ENCODE data around the gene ZNF664. TPM values are rescaled to one million over a fixed set of nuclear protein-coding genes. Genes with fewer than 3 reads are reported as not detected.

The ZNF664 gene
- total RNA-seq, 1 experiment from 2014 or later = 36.0 TPM

GRCh38 chr12:124036171-124036598 is 63.2 kb downstream of the ZNF664 start:
- no peaks in the 10 kb centered on the region for H3K9me3 ChIP-seq (replicated peaks)
- H3K36me3 ChIP-seq = no peaks in the 10 kb centered on the region
- no peak overlapping the region for H3K27ac ChIP-seq
- H3K27me3 ChIP-seq (replicated peaks) = no peaks in the 10 kb centered on the region
- no peak for DNase-seq (ENCODE audit: low read depth in 1 of 2, low spot score in 2 of 2)
- H3K4me3 ChIP-seq = no peak overlapping the region
- H3K4me1 ChIP-seq (replicated peaks) = peaks cover 15% of the 10 kb centered on the region

GRCh38 chr12:124036657-124037109 is 63.7 kb downstream of the ZNF664 start:
- no peak overlapping the region for H3K27ac ChIP-seq
- no peaks in the 10 kb centered on the region for H3K27me3 ChIP-seq (replicated peaks)
- DNase-seq (ENCODE audit: low read depth in 1 of 2, low spot score in 2 of 2) = peak; percentile 51 to 66
- no peaks in the 10 kb centered on the region for H3K36me3 ChIP-seq
- H3K4me3 ChIP-seq = no peak overlapping the region
- peaks cover 12% of the 10 kb centered on the region for H3K4me1 ChIP-seq (replicated peaks)
- H3K9me3 ChIP-seq (replicated peaks) = no peaks in the 10 kb centered on the region

- no peak for DNase-seq (ENCODE audit: low read depth in 1 of 2, low spot score in 2 of 2)
- H3K4me3 ChIP-seq = no peak overlapping the region
- no peak overlapping the region for H3K27ac ChIP-seq
- no peaks in the 10 kb centered on the region for H3K27me3 ChIP-seq (replicated peaks)
- H3K36me3 ChIP-seq = no peaks in the 10 kb centered on the region
- peaks cover 12% of the 10 kb centered on the region for H3K4me1 ChIP-seq (replicated peaks)
- H3K9me3 ChIP-seq (replicated peaks) = no peaks in the 10 kb centered on the region
Observed at GRCh38 chr12:124037331-124037730, 64.3 kb downstream of the ZNF664 start.

- no peak for DNase-seq (ENCODE audit: low read depth in 1 of 2, low spot score in 2 of 2)
- H3K4me3 ChIP-seq = no peak overlapping the region
- H3K4me1 ChIP-seq (replicated peaks) = peaks cover 12% of the 10 kb centered on the region
- no peaks in the 10 kb centered on the region for H3K9me3 ChIP-seq (replicated peaks)
- no peaks in the 10 kb centered on the region for H3K36me3 ChIP-seq
- H3K27me3 ChIP-seq (replicated peaks) = no peaks in the 10 kb centered on the region
- H3K27ac ChIP-seq = no peak overlapping the region
Observed at GRCh38 chr12:124039276-124039675, 66.3 kb downstream of the ZNF664 start.

- Histone ChIP-seq H3K27ac (no peak overlapping the region), H3K27me3 (replicated peaks) (no peaks in the 10 kb centered on the region), H3K9me3 (replicated peaks) (no peaks in the 10 kb centered on the region), H3K4me3 (no peak overlapping the region), H3K36me3 (no peaks in the 10 kb centered on the region), H3K4me1 (replicated peaks) (peaks cover 12% of the 10 kb centered on the region)
- DNase-seq (ENCODE audit: low read depth in 1 of 2, low spot score in 2 of 2) = no peak
Observed at GRCh38 chr12:124040291-124040690, 67.3 kb downstream of the ZNF664 start.

GRCh38 chr12:124040737-124041136 is 67.7 kb downstream of the ZNF664 start:
- Histone ChIP-seq H3K9me3 (replicated peaks) (no peaks in the 10 kb centered on the region), H3K4me1 (replicated peaks) (peaks cover 12% of the 10 kb centered on the region), H3K4me3 (no peak overlapping the region), H3K27ac (no peak overlapping the region), H3K36me3 (no peaks in the 10 kb centered on the region), H3K27me3 (replicated peaks) (no peaks in the 10 kb centered on the region)
- DNase-seq (ENCODE audit: low read depth in 1 of 2, low spot score in 2 of 2) = no peak

- Histone ChIP-seq H3K4me3 (no peak overlapping the region), H3K27me3 (replicated peaks) (no peaks in the 10 kb centered on the region), H3K4me1 (replicated peaks) (peaks cover 2% of the 10 kb centered on the region), H3K9me3 (replicated peaks) (0 out of 2 replicates have a peak, but pooled peaks cover 3% of the 10 kb centered on the region), H3K36me3 (no peaks in the 10 kb centered on the region), H3K27ac (no peak overlapping the region)
- no peak for DNase-seq (ENCODE audit: low read depth in 1 of 2, low spot score in 2 of 2)
Observed at GRCh38 chr12:124041907-124042306, 68.9 kb downstream of the ZNF664 start.

GRCh38 chr12:124044021-124044420 is 71.0 kb downstream of the ZNF664 start:
- H3K4me1 ChIP-seq (replicated peaks) = no peaks in the 10 kb centered on the region
- no peaks in the 10 kb centered on the region for H3K27me3 ChIP-seq (replicated peaks)
- H3K4me3 ChIP-seq = no peak overlapping the region
- H3K27ac ChIP-seq = no peak overlapping the region
- H3K36me3 ChIP-seq = no peaks in the 10 kb centered on the region
- no peak for DNase-seq (ENCODE audit: low read depth in 1 of 2, low spot score in 2 of 2)
- peaks cover 3% of the 10 kb centered on the region for H3K9me3 ChIP-seq (replicated peaks)

- Histone ChIP-seq H3K9me3 (replicated peaks) (peaks cover 5% of the 10 kb centered on the region), H3K27ac (no peak overlapping the region), H3K36me3 (no peaks in the 10 kb centered on the region), H3K4me1 (replicated peaks) (no peaks in the 10 kb centered on the region), H3K4me3 (no peak overlapping the region), H3K27me3 (replicated peaks) (no peaks in the 10 kb centered on the region)
- no peak for DNase-seq (ENCODE audit: low read depth in 1 of 2, low spot score in 2 of 2)
Observed at GRCh38 chr12:124044809-124045321, 71.8 kb downstream of the ZNF664 start.

- no peak for DNase-seq (ENCODE audit: low read depth in 1 of 2, low spot score in 2 of 2)
- H3K4me1 ChIP-seq (replicated peaks) = no peaks in the 10 kb centered on the region
- no peaks in the 10 kb centered on the region for H3K27me3 ChIP-seq (replicated peaks)
- no peaks in the 10 kb centered on the region for H3K36me3 ChIP-seq
- H3K27ac ChIP-seq = no peak overlapping the region
- no peak overlapping the region for H3K4me3 ChIP-seq
- peaks cover 5% of the 10 kb centered on the region for H3K9me3 ChIP-seq (replicated peaks)
Observed at GRCh38 chr12:124045671-124046455, 72.8 kb downstream of the ZNF664 start.

- Histone ChIP-seq H3K27ac (no peak overlapping the region), H3K4me1 (replicated peaks) (no peaks in the 10 kb centered on the region), H3K27me3 (replicated peaks) (no peaks in the 10 kb centered on the region), H3K36me3 (no peaks in the 10 kb centered on the region), H3K4me3 (no peak overlapping the region), H3K9me3 (replicated peaks) (peaks cover 5% of the 10 kb centered on the region)
- no peak for DNase-seq (ENCODE audit: low read depth in 1 of 2, low spot score in 2 of 2)
Observed at GRCh38 chr12:124046456-124046740, 73.4 kb downstream of the ZNF664 start.

GRCh38 chr12:124047045-124047566 is 74.1 kb downstream of the ZNF664 start:
- no peaks in the 10 kb centered on the region for H3K4me1 ChIP-seq (replicated peaks)
- no peak overlapping the region for H3K4me3 ChIP-seq
- peaks cover 5% of the 10 kb centered on the region for H3K9me3 ChIP-seq (replicated peaks)
- H3K36me3 ChIP-seq = no peaks in the 10 kb centered on the region
- no peak overlapping the region for H3K27ac ChIP-seq
- DNase-seq (ENCODE audit: low read depth in 1 of 2, low spot score in 2 of 2) = no peak
- no peaks in the 10 kb centered on the region for H3K27me3 ChIP-seq (replicated peaks)

GRCh38 chr12:124049451-124050094 is 76.6 kb downstream of the ZNF664 start:
- no peak for DNase-seq (ENCODE audit: low read depth in 1 of 2, low spot score in 2 of 2)
- H3K27ac ChIP-seq = no peak overlapping the region
- H3K4me1 ChIP-seq (replicated peaks) = no peaks in the 10 kb centered on the region

GRCh38 chr12:124053851-124054250 is 80.8 kb downstream of the ZNF664 start:
- Histone ChIP-seq H3K9me3 (replicated peaks) (0 out of 2 replicates have a peak, but pooled peaks cover 3% of the 10 kb centered on the region), H3K4me3 (no peak overlapping the region), H3K4me1 (replicated peaks) (no peaks in the 10 kb centered on the region), H3K27me3 (replicated peaks) (no peaks in the 10 kb centered on the region), H3K36me3 (no peaks in the 10 kb centered on the region), H3K27ac (no peak overlapping the region)
- DNase-seq (ENCODE audit: low read depth in 1 of 2, low spot score in 2 of 2) = peak; percentile 42 to 60

More at GRCh38 chr12:124049451-124050094, 76.6 kb downstream of the ZNF664 start:
- no peak overlapping the region for H3K4me3 ChIP-seq
- H3K36me3 ChIP-seq = no peaks in the 10 kb centered on the region
- peaks cover 5% of the 10 kb centered on the region for H3K9me3 ChIP-seq (replicated peaks)
- H3K27me3 ChIP-seq (replicated peaks) = no peaks in the 10 kb centered on the region
